IPS DF 19.7 (cell line): Measurements from ENCODE around the gene TRDMT1.

ENCODE experiments used
- DNase-seq: peaks from one replicate; pipeline ENCODE4 v3.0.0-alpha.2; 2013; ENCODE audit warnings: low read depth, low spot score

TRDMT1 gene, protein sequence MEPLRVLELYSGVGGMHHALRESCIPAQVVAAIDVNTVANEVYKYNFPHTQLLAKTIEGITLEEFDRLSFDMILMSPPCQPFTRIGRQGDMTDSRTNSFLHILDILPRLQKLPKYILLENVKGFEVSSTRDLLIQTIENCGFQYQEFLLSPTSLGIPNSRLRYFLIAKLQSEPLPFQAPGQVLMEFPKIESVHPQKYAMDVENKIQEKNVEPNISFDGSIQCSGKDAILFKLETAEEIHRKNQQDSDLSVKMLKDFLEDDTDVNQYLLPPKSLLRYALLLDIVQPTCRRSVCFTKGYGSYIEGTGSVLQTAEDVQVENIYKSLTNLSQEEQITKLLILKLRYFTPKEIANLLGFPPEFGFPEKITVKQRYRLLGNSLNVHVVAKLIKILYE

DNA sequence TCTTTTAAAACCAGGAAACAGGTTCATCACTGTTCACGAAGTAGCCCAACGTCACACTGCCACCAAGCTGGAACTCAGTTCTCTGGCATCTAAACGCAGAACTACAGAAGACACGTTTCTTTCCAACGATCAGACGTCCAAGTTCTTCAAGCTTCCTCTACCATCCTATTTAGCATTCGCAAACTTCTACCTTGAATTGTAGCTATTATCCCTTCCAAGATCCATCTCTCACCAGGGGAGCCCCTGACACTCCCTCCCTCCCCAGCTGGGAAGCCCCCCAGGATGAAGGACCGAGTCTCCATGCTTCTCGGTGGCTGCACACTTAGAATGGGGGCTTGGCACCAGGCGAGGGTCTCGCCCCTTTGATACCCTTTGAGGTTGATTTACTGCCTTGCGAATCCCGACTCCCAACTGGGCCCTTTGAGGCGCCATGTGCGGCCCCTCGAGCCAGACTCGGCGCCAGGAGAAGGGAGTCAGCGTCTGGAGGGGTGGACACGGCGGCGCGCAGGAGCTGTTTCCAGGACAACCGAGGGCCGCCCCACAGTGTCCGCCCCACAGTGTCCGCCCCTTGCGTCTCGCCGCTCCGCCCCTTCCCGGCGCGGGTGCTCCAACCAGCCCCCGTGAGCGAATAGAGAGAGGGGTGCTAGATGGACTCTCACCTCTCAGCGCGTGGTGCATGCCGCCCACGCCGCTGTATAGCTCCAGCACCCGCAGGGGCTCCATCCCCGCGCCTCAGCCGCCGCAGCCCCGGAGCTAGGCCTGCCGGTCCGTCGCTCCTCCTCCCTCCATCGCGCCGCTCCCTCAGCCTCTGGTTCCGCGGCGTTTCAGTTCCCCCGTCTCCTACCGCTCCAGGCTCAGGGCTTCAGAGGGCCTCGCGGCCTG lies at the start of gene TRDMT1:
Gene TRDMT1, minus strand, starts transcription at position 761 of the 882 bp plus-strand sequence. Its CDS starts 38 bp downstream, at position 723.
- peak; percentile 48 for DNase-seq

DNA sequence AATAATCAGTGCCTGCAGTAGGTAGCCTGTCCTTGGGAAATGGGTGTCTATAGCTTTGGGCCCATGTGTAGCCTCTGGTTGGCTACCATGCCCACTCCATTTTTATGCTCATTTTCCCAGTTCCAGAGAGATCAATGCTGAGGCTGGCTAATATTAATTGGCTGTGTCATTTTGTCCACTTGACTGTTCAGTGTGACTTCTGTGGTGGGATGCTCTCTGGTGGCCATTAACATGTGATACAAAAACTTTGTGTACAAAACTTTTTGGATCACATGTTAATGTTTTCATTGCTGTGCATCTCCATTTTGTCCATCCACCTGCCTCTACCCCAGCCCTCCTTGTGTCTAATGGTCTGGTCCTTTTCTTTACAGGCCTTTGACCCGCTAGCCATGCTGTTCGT lies 49.3 kb upstream of the TRDMT1 start:
- no peak for DNase-seq

DNA sequence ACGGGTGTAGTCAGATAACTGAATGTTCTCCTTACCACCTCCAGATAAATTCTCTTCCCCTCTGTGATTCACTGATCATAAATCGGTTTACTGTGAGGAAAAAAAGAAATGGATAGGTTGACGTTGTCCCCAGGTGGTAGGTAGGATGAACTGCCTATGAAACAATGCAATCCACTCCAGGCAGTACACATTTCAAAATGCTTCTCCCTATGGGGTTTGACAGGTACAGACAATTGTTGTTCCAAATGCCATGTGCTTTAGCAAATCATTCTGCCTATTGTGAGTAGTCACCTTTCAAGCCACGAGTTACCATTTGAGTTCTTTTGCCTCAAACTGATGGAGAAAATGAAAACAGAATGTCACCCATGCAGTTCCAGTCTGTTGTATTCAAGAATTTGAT lies 48.3 kb upstream of the TRDMT1 start:
- DNase-seq, result no peak

DNA sequence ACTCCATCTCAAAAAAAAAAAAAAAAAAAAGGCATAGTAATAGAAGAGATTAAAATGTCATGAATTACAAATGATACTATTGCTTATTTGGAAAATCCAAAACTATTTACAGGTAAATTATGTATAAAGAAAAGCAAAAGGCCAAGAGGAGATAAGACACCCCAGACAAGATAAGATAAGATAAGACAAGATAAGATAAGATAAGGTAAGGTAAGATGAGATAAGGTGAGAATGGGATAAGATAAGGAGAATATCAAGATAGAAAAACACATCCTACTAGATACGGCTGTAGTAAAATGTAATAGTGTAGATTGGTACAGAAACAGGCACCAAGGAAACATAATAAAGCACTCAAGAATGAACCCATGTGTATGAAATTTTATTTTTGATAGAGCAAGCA lies 47.5 kb upstream of the TRDMT1 start:
- DNase-seq, result no peak

DNA sequence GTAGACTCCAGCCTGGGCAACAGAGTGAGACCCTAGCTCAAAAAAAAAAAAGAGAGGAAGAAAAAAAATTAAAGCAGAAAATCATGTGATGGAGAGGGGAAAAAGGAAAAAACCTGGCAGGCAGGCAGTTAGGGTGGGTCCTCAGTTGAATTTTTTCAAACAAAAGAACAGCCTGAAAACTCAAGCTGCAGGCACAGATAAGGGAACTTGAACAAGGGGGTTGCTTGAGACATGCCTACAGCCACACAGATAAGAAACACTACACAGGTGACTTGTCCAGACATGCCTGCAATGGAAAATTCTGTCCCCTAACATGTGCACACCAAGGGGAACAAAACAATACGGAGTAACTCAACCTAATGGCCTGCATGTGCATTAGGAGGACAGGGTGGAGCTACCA lies 45.7 kb upstream of the TRDMT1 start:
- DNase-seq, result no peak

DNA sequence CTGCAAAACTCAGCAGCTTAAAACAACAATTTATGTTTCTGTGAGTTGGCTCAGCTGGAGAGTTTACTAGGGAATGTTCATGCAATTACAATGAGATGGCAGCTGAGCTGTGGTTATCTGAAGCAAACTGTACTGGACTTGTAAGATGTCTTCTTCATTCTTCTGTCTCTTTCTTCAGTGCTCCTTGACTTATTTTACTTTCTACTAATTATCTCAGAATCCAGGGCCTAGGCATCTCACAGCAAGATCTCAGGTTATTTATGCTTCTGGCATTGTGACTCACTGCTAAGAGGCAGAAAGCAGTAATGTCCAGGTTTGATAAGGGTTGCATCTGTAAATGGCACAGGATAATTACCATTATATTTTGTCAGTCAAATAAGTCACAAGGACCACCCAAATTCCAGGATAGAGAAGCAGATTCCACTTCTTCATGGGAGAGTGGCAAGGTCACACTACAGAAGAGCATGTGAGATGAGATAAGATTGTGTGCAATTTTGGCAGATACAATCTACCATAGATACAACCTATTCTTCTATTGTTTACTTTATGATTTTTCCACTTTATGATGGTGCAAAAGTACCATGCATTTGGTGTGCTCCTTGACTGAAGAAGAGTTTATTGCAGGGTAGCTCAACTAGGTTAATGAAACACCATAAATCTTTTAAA lies 43.4 kb upstream of the TRDMT1 start:
- DNase-seq, result no peak

DNA sequence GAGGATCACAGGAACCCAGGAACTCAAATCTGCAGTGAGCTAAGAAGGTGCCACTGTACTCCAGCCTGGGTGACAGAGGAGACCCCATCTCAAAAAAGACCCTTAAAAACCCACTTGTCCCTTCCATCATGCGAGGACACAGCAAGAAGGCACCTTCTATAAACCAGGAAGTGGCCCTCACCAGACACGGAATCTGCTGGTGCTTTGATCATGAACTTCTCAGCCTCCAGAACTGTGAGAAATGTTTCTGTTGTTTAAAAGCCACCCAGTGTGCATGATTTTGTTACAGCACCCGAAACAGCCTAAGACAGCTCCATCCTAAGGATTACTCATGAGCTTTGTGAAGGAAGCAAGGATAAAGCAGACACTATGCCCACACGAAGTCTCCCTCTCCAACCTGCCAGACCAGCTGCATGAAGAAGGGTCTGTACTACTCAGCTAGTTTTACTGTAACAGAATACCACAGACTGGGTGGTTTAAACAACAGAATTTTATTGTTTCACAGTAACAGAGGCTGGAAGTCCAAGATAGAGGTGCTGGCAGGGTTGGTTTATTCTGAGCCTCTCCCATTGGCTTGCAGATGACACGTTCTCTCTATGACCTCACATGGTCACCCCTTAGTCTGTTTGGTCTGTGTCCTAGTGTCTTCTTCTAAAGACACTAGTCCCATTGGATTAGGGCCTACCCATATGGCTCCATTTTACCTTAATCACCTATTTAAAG lies 40.3 kb upstream of the TRDMT1 start:
- DNase-seq, result no peak

- no peak for DNase-seq
Observed at GRCh38 chr10:17240616-17241015, 39.1 kb upstream of the TRDMT1 start.

DNA sequence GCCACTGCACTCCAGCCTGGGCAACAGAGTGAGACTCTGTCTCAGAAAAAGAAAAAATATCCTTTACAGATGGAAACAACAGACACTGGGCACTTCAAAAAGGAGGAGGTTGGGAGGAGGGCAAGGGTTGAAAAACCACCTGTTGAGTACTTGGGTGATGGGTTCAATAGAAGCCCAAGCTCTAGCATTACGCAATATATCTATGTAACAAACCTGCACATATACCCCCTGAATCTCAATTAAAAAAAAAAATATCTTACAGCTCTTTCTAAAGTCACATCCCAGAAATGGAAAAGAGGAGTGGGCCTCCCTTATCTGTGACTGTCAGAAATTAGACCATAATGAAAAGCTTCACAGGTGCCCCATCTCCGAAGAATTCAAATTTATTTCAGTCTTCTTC lies 38.6 kb upstream of the TRDMT1 start:
- DNase-seq, result no peak

GRCh38 chr10:17239345-17240085 lies 38.0 kb upstream of the TRDMT1 start:
- DNase-seq, result no peak

- no peak for DNase-seq
Observed at GRCh38 chr10:17238445-17239291, 37.2 kb upstream of the TRDMT1 start.

DNA sequence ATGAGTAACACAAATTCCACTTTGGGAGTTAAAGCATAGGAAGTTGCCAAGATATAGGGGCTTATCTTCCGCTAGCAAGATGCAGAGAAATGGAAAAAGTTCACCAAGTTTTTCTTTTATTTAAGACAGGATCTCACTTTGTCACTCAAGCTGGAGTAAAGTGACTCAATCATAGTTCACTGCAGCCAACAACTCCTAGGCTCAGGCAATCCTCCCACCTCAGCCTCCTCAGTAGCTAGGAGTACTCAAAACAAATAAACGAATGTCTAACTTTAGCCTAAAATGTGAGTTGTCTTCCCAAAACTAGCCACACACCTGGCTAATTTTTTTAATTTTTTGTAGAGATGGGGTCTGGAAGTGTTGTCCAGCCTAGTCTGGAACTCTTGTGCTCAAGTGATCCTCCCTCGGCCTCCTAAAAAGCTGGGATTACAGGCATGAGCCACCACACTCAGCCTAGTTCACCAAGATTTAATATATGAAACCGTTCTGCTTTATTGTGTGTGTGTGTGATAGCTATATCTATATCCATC lies 36.5 kb upstream of the TRDMT1 start:
- no peak for DNase-seq

DNA sequence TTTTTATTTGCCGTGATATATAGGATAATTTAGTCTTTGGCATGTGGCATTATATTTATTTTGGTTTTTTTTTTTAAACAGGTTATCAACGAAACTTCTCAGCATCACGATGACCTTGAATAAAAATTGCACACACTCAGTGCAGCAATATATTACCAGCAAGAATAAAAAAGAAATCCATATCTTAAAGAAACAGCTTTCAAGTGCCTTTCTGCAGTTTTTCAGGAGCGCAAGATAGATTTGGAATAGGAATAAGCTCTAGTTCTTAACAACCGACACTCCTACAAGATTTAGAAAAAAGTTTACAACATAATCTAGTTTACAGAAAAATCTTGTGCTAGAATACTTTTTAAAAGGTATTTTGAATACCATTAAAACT lies 35.7 kb upstream of the TRDMT1 start:
- no peak for DNase-seq

DNA sequence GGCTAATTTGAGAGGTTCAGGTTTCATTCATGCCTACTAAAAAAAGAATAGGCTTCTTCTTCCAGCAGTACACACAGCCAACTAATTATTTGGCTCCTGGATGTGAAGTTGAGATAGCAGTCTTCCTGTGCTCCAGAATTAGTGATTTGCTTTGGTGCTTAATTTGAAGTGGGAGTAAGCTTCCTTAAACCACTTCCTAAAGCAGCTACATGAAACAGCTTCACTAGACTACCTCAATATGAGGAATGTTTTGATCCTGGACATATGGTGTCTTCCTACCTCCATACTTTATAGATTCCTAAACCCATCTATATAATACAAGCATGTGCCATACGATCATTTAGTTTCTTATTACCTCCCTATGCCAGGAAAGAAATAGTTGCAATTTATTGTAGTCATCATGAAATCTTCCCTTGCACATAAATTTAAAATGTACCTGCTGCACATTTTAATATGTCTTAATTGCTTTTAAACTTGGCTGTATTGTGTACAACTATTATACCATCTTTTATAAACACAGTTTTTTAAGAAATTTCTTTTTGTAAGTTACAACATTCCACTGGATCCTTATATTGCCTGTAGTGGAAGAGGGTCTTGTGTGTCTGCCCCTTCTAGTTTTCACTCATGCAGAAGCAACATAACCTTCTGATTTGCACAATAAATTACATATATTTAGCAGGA lies 35.1 kb upstream of the TRDMT1 start:
- no peak for DNase-seq

DNA sequence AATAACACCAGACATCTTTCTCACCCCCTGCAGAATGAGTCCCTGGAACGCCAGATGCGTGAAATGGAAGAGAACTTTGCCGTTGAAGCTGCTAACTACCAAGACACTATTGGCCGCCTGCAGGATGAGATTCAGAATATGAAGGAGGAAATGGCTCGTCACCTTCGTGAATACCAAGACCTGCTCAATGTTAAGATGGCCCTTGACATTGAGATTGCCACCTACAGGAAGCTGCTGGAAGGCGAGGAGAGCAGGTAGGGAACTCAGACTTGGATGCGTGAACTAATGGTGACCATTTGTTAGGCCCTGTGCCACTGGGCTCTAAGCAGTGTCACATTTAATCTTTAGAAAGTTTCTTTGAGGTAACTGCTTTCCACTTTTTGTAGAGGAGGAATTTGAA lies 33.7 kb upstream of the TRDMT1 start:
- no peak for DNase-seq

DNA sequence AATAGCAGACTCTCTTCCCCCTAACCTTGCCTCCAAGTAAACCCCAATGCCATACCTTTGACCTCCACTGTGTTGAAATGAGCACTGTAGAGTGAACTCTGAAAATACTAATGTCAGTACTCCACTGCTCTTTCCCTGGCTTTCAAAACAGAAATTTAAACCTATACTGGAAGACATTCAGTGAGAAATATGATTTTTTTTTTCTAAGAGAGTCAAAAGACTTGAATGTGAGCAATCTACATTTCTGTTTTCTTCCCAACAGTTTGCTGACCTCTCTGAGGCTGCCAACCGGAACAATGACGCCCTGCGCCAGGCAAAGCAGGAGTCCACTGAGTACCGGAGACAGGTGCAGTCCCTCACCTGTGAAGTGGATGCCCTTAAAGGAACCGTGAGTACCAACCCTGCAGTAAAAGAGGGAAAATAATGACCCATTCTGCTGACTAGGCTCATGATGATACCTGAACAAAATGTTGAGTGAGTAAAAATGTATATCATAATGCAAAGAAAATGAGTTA lies 33.0 kb upstream of the TRDMT1 start:
- no peak for DNase-seq

DNA sequence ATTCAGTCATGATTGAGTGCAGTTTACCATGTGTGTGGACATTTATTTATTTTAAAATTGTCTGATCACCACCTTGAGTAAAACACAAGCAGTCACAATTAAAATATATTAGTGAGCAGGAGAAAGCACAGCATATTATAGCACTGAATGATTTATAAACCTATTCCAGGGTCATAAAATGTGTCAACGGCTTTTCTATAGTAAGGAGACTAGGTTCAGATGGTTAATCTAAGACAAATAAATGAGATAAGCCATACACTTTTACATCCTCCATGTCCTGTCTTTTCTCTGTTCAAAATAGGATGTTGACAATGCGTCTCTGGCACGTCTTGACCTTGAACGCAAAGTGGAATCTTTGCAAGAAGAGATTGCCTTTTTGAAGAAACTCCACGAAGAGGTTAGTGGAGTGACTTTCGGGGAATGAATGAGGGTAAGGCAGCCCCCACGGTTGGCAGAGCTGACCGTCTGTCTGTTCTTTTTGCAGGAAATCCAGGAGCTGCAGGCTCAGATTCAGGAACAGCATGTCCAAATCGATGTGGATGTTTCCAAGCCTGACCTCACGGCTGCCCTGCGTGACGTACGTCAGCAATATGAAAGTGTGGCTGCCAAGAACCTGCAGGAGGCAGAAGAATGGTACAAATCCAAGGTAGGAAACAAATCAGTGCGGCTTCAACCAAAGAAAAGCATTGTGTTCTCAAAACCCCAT lies 32.0 kb upstream of the TRDMT1 start:
- no peak for DNase-seq

DNA sequence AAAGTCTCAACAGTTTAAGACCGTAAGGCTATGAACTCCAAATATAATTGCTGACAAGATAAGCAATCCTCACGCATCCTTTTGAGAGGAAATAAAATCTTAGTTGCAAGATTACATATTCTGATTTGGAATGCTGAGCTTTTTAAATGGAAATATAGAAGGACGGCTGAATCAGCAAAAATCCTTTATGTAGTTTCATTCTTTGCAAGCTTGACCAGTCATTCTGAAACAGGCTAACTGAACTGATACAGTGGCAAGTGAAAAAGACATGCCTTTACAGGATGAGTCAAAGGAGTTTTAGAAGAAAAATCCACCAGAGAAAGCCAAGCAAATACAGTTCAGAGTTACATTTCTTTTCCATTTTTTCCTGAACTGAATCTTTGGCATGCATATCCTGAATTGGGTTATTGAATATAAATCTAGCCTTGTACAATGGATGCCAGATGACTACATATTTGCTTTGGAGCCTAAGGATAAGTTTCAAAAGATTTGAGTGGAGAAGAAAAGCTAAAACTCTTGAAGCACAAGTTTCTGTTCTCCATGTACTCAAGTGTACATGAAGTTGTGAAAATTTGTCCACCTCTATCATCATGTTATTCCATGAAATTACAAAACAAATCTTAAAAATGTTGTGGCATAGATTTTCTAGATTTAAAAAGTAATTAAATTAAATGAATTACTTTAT lies 30.9 kb upstream of the TRDMT1 start:
- DNase-seq, result no peak
